GM23338 (cell line): Measurements from ENCODE around the gene SLC26A1. TPM values are rescaled to one million over a fixed set of nuclear protein-coding genes. Genes with fewer than 3 reads are reported as not detected.

Experiments
- ATAC-seq: fragments of 200-7000 bp; cut with Tn5 transposase; 3 replicates; pipeline ENCODE4 v1.9.1; 2020
- DNase-seq: peaks from one replicate; pipeline ENCODE4 v3.0.0-alpha.2; 2015; ENCODE audit warnings: low spot score
- H2AFZ ChIP-seq: fragments of 200-600 bp; sonication (generic); 2 replicates; pipeline ENCODE4 v1.8.0; 2016; ENCODE audit warnings: antibody characterized with exemption, mild to moderate bottlenecking, moderate library complexity
- H3F3A ChIP-seq: fragments of 200-600 bp; sonication (generic); replicated peaks from 2 replicates; pipeline ENCODE4 v1.8.0; 2017; ENCODE audit warnings: antibody characterized with exemption, mixed run types, low read depth
- H3K27ac ChIP-seq: fragments of 200-600 bp; sonication (generic); 2 replicates; pipeline ENCODE4 v1.6.1; 2016; ENCODE audit warnings: low read depth
- H3K27me3 ChIP-seq: fragments of 200-600 bp; sonication (generic); 2 replicates; pipeline ENCODE4 v1.8.0; 2016; ENCODE audit warnings: mild to moderate bottlenecking, mixed run types, moderate library complexity; ENCODE audit not compliant: insufficient read depth
- H3K36me3 ChIP-seq: fragments of 200-600 bp; sonication (generic); 2 replicates; pipeline ENCODE4 v1.8.0; 2016; ENCODE audit warnings: mild to moderate bottlenecking; ENCODE audit not compliant: insufficient read depth
- H3K4me1 ChIP-seq: fragments of 200-600 bp; sonication (generic); 2 replicates; pipeline ENCODE4 v1.8.0; 2016; ENCODE audit warnings: mild to moderate bottlenecking, moderate library complexity; ENCODE audit not compliant: insufficient read depth
- H3K4me2 ChIP-seq: fragments of 200-600 bp; sonication (generic); 2 replicates; pipeline ENCODE4 v1.7.1; 2017; ENCODE audit warnings: mixed run types
- H3K4me3 ChIP-seq: fragments of 200-600 bp; sonication (generic); 2 replicates; pipeline ENCODE4 v1.6.1; 2016; ENCODE audit warnings: mixed run types
- H3K79me2 ChIP-seq: fragments of 200-600 bp; sonication (generic); replicated peaks from 2 replicates; pipeline ENCODE4 v1.8.0; 2017; ENCODE audit warnings: mild to moderate bottlenecking; ENCODE audit not compliant: insufficient read depth
- H3K9me2 ChIP-seq: fragments of 200-600 bp; sonication (generic); 2 replicates; pipeline ENCODE4 v1.8.0; 2017; ENCODE audit not compliant: insufficient read depth
- H4K20me1 ChIP-seq: fragments of 200-600 bp; sonication (generic); replicated peaks from 2 replicates; pipeline ENCODE4 v1.8.0; 2017; ENCODE audit warnings: mild to moderate bottlenecking; ENCODE audit not compliant: insufficient read depth
- H3K27ac Mint-ChIP-seq: 2 replicates; pipeline ENCODE4 v1.8.0; 2020; ENCODE audit warnings: inconsistent platforms, mild to moderate bottlenecking, moderate library complexity, mixed read lengths
- H3K27me3 Mint-ChIP-seq: 3 replicates; pipeline ENCODE4 v1.8.0; 2022; ENCODE audit warnings: low read depth, mild to moderate bottlenecking, moderate library complexity, mixed read lengths, inconsistent platforms; ENCODE audit not compliant: insufficient read depth, poor library complexity
- H3K36me3 Mint-ChIP-seq: 3 replicates; pipeline ENCODE4 v1.8.0; 2021; ENCODE audit warnings: low read depth, mild to moderate bottlenecking, inconsistent platforms, moderate library complexity, mixed read lengths
- H3K4me1 Mint-ChIP-seq: 3 replicates; pipeline ENCODE4 v1.8.0; 2020; ENCODE audit warnings: mild to moderate bottlenecking, inconsistent platforms, mixed read lengths
- H3K4me3 Mint-ChIP-seq: 3 replicates; pipeline ENCODE4 v1.8.0; 2021; ENCODE audit warnings: moderate library complexity, mild to moderate bottlenecking, inconsistent platforms, mixed read lengths
- H3K9me3 Mint-ChIP-seq: 3 replicates; pipeline ENCODE4 v1.8.0; 2020; ENCODE audit warnings: moderate library complexity, mild to moderate bottlenecking, inconsistent platforms, mixed read lengths
- CREB1 ChIP-seq: fragments of 250-450 bp; sonication (Bioruptor Pico); IDR thresholded peaks from 2 replicates; pipeline ENCODE4 v1.5.0; 2020; ENCODE audit warnings: low read depth, mild to moderate bottlenecking, moderate library complexity
- CTCF ChIP-seq, 2 experiments: fragments of 200-600 bp in 1 of 2; sonication (generic) in 1 of 2; conservative IDR thresholded peaks; 2 replicates each; pipeline versions ENCODE4 v1.5.1 to v1.6.1; 2016 to 2017; ENCODE audit warnings: antibody characterized with exemption in 2 of 2, low read depth in 2 of 2, mild to moderate bottlenecking in 2 of 2, moderate library complexity in 1 of 2
- EZH2 ChIP-seq: fragments of 200-600 bp; sonication (generic); IDR thresholded peaks from one replicate; pipeline ENCODE4 v1.8.0; 2017; ENCODE audit warnings: antibody characterized with exemption, mild to moderate bottlenecking, low read depth; ENCODE audit not compliant: unreplicated experiment
- EZH2phosphoT487 ChIP-seq: fragments of 200-600 bp; sonication (generic); IDR thresholded peaks from one replicate; pipeline ENCODE4 v1.8.1; 2018; ENCODE audit warnings: antibody characterized with exemption; ENCODE audit not compliant: unreplicated experiment
- JUNB ChIP-seq: IDR thresholded peaks from one replicate; pipeline ENCODE4 v1.6.1; 2016; ENCODE audit warnings: antibody characterized with exemption; ENCODE audit not compliant: unreplicated experiment
- NANOG ChIP-seq: IDR thresholded peaks from 2 replicates; pipeline ENCODE4 v1.6.1; 2016; ENCODE audit warnings: antibody characterized with exemption, borderline replicate concordance
- POLR2AphosphoS5 ChIP-seq: IDR thresholded peaks from 2 replicates; pipeline ENCODE4 v1.6.1; 2016; ENCODE audit warnings: antibody characterized with exemption, low read depth
- STAT1 ChIP-seq: IDR thresholded peaks from one replicate; pipeline ENCODE4 v1.6.1; 2016; ENCODE audit warnings: antibody characterized with exemption; ENCODE audit not compliant: unreplicated experiment
- ZNF114 ChIP-seq: fragments of 250-450 bp; sonication (Bioruptor Pico); IDR thresholded peaks from 2 replicates; pipeline ENCODE4 v1.5.0; 2020; ENCODE audit warnings: mild to moderate bottlenecking, moderate library complexity
- ZNF331 ChIP-seq: fragments of 250-450 bp; sonication (Bioruptor Pico); IDR thresholded peaks from 2 replicates; pipeline ENCODE4 v1.5.0; 2020; ENCODE audit warnings: low read depth, mild to moderate bottlenecking, moderate library complexity
- ZNF462 ChIP-seq: fragments of 250-450 bp; sonication (Bioruptor Pico); IDR thresholded peaks from 2 replicates; pipeline ENCODE4 v1.5.0; 2020; ENCODE audit warnings: mild to moderate bottlenecking, moderate library complexity
- polyA plus RNA-seq: library from polyadenylated mRNA; unstranded; fragments of >200 nt; fragmentation: Nextera tagmentation; extraction: Ambion mirVana; gene quantifications from 2 replicates; pipeline ENCODE4 v1.2.1, GENCODE V29; 2016
- total RNA-seq: library from RNA; depleted of rRNA; stranded (reverse); fragments of >200 nt; shearing (Covaris generic); gene quantifications from 2 replicates; pipeline ENCODE4 v1.2.3, GENCODE V29; 2014
- TF ChIP-seq, protein P1 (sequence below): IDR thresholded peaks from one replicate; pipeline ENCODE4 v1.6.1; 2018; ENCODE audit warnings: antibody characterized with exemption; ENCODE audit not compliant: unreplicated experiment

The SLC26A1 gene
- total and polyA plus RNA-seq, 2 experiments from 2014 or later = 0.10 to 0.27 TPM

DNA sequence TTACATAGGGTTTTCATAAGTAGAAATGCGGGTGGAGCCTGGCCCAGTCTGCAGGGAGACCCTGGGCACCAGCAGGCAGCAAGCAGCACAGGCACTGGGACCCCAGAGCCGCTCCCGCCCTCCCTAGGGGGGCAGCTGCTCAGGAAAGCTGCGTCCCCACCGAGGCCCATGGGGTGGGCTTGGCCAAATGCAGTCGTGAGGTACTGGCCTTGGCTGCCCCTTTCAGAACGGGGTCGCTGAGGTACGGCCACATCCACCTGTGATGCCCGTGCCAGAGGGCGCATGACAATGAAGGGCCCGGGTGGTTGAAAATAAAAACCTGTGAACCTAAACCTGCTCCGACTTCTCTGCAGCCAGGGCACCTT is 44.3 kb downstream of the SLC26A1 start:
- Histone ChIP-seq H3K36me3 (no peaks in the 10 kb centered on the region), H3K4me2 (no peak overlapping the region), H4K20me1 (no peaks in the 10 kb centered on the region), H3F3A (no peaks in the 10 kb centered on the region), H3K9me2 (no peaks in the 10 kb centered on the region), H3K27ac (no peak overlapping the region), H3K4me3 (no peak overlapping the region), H3K27me3 (no peaks in the 10 kb centered on the region), H2AFZ (no peak overlapping the region), H3K79me2 (no peaks in the 10 kb centered on the region), H3K4me1 (0 out of 2 replicates have a peak, but pooled peaks cover 4% of the 10 kb centered on the region)
- no peak overlapping the region for H3K4me3 Mint-ChIP-seq
- DNase-seq (no peak), ATAC-seq (no peak)
- no peak for TF ChIP-seq JUNB
- no peak for TF ChIP-seq CTCF (conservative IDR thresholded peaks at IDR 0.05; ENCODE audit: low read depth in 2 of 2)
- no peak for TF ChIP-seq STAT1
- TF ChIP-seq POLR2AphosphoS5 = no peak
- TF ChIP-seq ZNF462 (CRISPR knock-in tag) = no peak
- no peak for TF ChIP-seq NANOG
- TF ChIP-seq ZNF331 (CRISPR knock-in tag) = no peak
- TF ChIP-seq CREB1 (CRISPR knock-in tag) = no peak
- TF ChIP-seq, protein P1, sequence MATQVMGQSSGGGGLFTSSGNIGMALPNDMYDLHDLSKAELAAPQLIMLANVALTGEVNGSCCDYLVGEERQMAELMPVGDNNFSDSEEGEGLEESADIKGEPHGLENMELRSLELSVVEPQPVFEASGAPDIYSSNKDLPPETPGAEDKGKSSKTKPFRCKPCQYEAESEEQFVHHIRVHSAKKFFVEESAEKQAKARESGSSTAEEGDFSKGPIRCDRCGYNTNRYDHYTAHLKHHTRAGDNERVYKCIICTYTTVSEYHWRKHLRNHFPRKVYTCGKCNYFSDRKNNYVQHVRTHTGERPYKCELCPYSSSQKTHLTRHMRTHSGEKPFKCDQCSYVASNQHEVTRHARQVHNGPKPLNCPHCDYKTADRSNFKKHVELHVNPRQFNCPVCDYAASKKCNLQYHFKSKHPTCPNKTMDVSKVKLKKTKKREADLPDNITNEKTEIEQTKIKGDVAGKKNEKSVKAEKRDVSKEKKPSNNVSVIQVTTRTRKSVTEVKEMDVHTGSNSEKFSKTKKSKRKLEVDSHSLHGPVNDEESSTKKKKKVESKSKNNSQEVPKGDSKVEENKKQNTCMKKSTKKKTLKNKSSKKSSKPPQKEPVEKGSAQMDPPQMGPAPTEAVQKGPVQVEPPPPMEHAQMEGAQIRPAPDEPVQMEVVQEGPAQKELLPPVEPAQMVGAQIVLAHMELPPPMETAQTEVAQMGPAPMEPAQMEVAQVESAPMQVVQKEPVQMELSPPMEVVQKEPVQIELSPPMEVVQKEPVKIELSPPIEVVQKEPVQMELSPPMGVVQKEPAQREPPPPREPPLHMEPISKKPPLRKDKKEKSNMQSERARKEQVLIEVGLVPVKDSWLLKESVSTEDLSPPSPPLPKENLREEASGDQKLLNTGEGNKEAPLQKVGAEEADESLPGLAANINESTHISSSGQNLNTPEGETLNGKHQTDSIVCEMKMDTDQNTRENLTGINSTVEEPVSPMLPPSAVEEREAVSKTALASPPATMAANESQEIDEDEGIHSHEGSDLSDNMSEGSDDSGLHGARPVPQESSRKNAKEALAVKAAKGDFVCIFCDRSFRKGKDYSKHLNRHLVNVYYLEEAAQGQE = no peak
- TF ChIP-seq ZNF114 (CRISPR knock-in tag) = no peak
- no peak for TF ChIP-seq EZH2phosphoT487
- TF ChIP-seq EZH2 = no peak
- H3K36me3 Mint-ChIP-seq = no peaks in the 10 kb centered on the region
- peaks cover 17% of the 10 kb centered on the region for H3K4me1 Mint-ChIP-seq
- H3K27me3 Mint-ChIP-seq = peaks cover 12% of the 10 kb centered on the region
- peak overlapping the region; percentile 64; the same call in 1 of the 2 replicates for H3K27ac Mint-ChIP-seq
- H3K9me3 Mint-ChIP-seq = no peaks in the 10 kb centered on the region
